AG04450 (cell line): ENCODE measurements around the gene SLC22A5. TPM values are rescaled to one million over a fixed set of nuclear protein-coding genes. Genes with fewer than 3 reads are reported as not detected.

Source experiments
- CTCF ChIA-PET: fragments of 300-600, 350-600 bp; formaldehyde crosslinking; extraction: SDS; loops from one replicate; lab custom pipeline; 2022; ENCODE audit warnings: antibody characterized with exemption, inconsistent platforms; lab: Charles Lee
- POLR2A ChIA-PET: fragments of 350-600 bp; formaldehyde crosslinking; extraction: SDS; loops from one replicate; lab custom pipeline; 2021; ENCODE audit warnings: antibody characterized with exemption, inconsistent platforms; lab: Yijun Ruan, JAX
- DNase-seq: peaks from one replicate; pipeline ENCODE4 v3.0.0-alpha.2; 2011; ENCODE audit warnings: low read depth, low spot score
- H3K27ac ChIP-seq: one replicate; pipeline ENCODE4 v1.5.1; 2012; ENCODE audit warnings: low read depth, low read length, control low read depth
- H3K27me3 ChIP-seq: one replicate; pipeline ENCODE4 v1.6.0; 2012; ENCODE audit warnings: low read length; ENCODE audit not compliant: control insufficient read depth, insufficient read depth
- H3K4me3 ChIP-seq: 2 replicates; pipeline ENCODE4 v1.5.1; 2011; ENCODE audit warnings: mild to moderate bottlenecking, low read depth, low read length, control low read depth
- H3K9me3 ChIP-seq: 2 replicates; pipeline ENCODE4 v1.5.1; 2012; ENCODE audit warnings: low read length; ENCODE audit not compliant: control insufficient read depth, insufficient read depth
- CTCF ChIP-seq: IDR thresholded peaks from 2 replicates; pipeline ENCODE4 v1.5.1; 2011; ENCODE audit warnings: low read depth, low read length, control low read depth, inconsistent platforms
- polyA plus RNA-seq: library from polyadenylated mRNA; depleted of rRNA; stranded (reverse); fragments of >200 nt; gene quantifications from 2 replicates; pipeline ENCODE4 v1.2.3, GENCODE V29; 2011

The SLC22A5 gene
- polyA plus RNA-seq, 1 experiment = 6.9 TPM

- H3K9me3 ChIP-seq = no peaks in the 10 kb centered on the region
- POLR2A ChIA-PET = interaction anchor here (1.2 to 4.8 kb wide), 3 partner anchors 104 to 170 kb away, joined by 3 to 45 read pairs (median 3); partner anchors contain the start of genes IRF1 and RAD50
- H3K27ac ChIP-seq = peak overlapping the region; percentile 43
- no peaks in the 10 kb centered on the region for H3K27me3 ChIP-seq
- no peak overlapping the region for H3K4me3 ChIP-seq
- peak; percentile 86 for TF ChIP-seq CTCF
- DNase-seq = no peak
- CTCF ChIA-PET = interaction anchor here (0.5 to 9.2 kb wide), 72 partner anchors 12 to 718 kb away, joined by 3 to 209 read pairs (median 4); partner anchors contain the start of genes GDF9, IRF1, KIF3A and SHROOM1
These were observed 17.3 kb downstream of the SLC22A5 start for GRCh38 chr5:132386644-132387286.

GRCh38 chr5:132387640-132388117, 18.2 kb downstream of the SLC22A5 start:
- no peaks in the 10 kb centered on the region for H3K27me3 ChIP-seq
- DNase-seq = peak; percentile 93
- ChIA-PET POLR2A (interaction anchor here (0.5 to 4.8 kb wide), 10 partner anchors 11 to 452 kb away, joined by 3 to 45 read pairs (median 4); partner anchors contain the start of genes IRF1 and RAD50), CTCF (interaction anchor here (0.6 to 9.2 kb wide), 23 partner anchors 18 to 907 kb away, joined by 3 to 209 read pairs (median 7); partner anchors contain the start of gene IRF1)
- H3K4me3 ChIP-seq = 0 out of 2 replicates have a peak overlapping the region, but pooled peaks have one; percentile 17
- peak overlapping the region; percentile 98 for H3K27ac ChIP-seq
- H3K9me3 ChIP-seq = no peaks in the 10 kb centered on the region
- no peak for TF ChIP-seq CTCF

- H3K4me3 ChIP-seq = no peak overlapping the region
- no peaks in the 10 kb centered on the region for H3K9me3 ChIP-seq
- H3K27me3 ChIP-seq = no peaks in the 10 kb centered on the region
- no peak for TF ChIP-seq CTCF
- H3K27ac ChIP-seq = peak overlapping the region; percentile 98
- DNase-seq = no peak
- ChIA-PET CTCF (interaction anchor here (0.5 to 9.2 kb wide), 11 partner anchors 17 to 907 kb away, joined by 3 to 209 read pairs (median 7); partner anchors contain the start of gene IRF1), POLR2A (interaction anchor here (0.6 to 4.8 kb wide), 12 partner anchors 10 to 451 kb away, joined by 3 to 45 read pairs (median 4); partner anchors contain the start of genes IRF1 and RAD50)
These were observed 18.9 kb downstream of the SLC22A5 start for GRCh38 chr5:132388244-132389050.

GRCh38 chr5:132389051-132389331, 19.5 kb downstream of the SLC22A5 start:
- DNase-seq = no peak
- H3K4me3 ChIP-seq = no peak overlapping the region
- no peaks in the 10 kb centered on the region for H3K9me3 ChIP-seq
- no peaks in the 10 kb centered on the region for H3K27me3 ChIP-seq
- ChIA-PET CTCF (interaction anchor here (0.5 to 9.2 kb wide), 6 partner anchors 22 to 493 kb away, joined by 5 to 209 read pairs (median 20); partner anchors contain the start of gene IRF1), POLR2A (interaction anchor here (0.6 to 4.8 kb wide), 7 partner anchors 37 to 121 kb away, joined by 3 to 45 read pairs (median 4); partner anchors contain the start of gene IRF1)
- no peak for TF ChIP-seq CTCF
- peak overlapping the region; percentile 98 for H3K27ac ChIP-seq
